Activated CD8-positive, alpha-beta memory T cell treated with anti-CD3 and anti-CD28 coated beads, Interleukin-2, amount 50 U/mL, for 24 hours (primary cell): ENCODE data around the gene CFAP141.
A peak's percentile ranks its signal among the peaks of the same experiment; 100 is the strongest.
"Not testable (repeated sequence)": the region's sequence is repeated elsewhere in the genome, so short reads cannot be mapped to it uniquely, and the experiment has no call there.

Experiments used
- DNase-seq: peaks from one replicate; pipeline ENCODE4 v3.0.0-alpha.2; 2020; ENCODE audit errors: extremely low read depth

The CFAP141 gene

GRCh38 chr1:154206196-154206595 lies at the start of gene CFAP141:
TSS of gene CFAP141 (minus strand) at chr1:154206333. CDS start at chr1:154206307, 26 bp downstream.
- DNase-seq: no peak

- DNase-seq: no peak
Observed at GRCh38 chr1:154253671-154254070, 47.5 kb upstream of the CFAP141 start.

GRCh38 chr1:154241703-154242351 lies 35.7 kb upstream of the CFAP141 start:
- no peak for DNase-seq

GRCh38 chr1:154240294-154240833 lies 34.2 kb upstream of the CFAP141 start:
- DNase-seq: no peak

- no peak for DNase-seq
Observed at GRCh38 chr1:154239491-154239890, 33.4 kb upstream of the CFAP141 start.

GRCh38 chr1:154237880-154238506 lies 31.9 kb upstream of the CFAP141 start:
- DNase-seq: no peak

- DNase-seq: no peak
Observed at GRCh38 chr1:154237435-154237834, 31.3 kb upstream of the CFAP141 start.

- DNase-seq: no peak
Observed at GRCh38 chr1:154236855-154237254, 30.7 kb upstream of the CFAP141 start.

GRCh38 chr1:154233127-154233526 lies 27.0 kb upstream of the CFAP141 start:
- not testable (repeated sequence) for DNase-seq

GRCh38 chr1:154231112-154231511 lies 25.0 kb upstream of the CFAP141 start:
- not testable (repeated sequence) for DNase-seq

- no peak for DNase-seq
Observed at GRCh38 chr1:154225370-154225769, 19.2 kb upstream of the CFAP141 start.

- no peak for DNase-seq
Observed at GRCh38 chr1:154223621-154224020, 17.5 kb upstream of the CFAP141 start.

GRCh38 chr1:154222918-154223317 lies 16.8 kb upstream of the CFAP141 start:
- DNase-seq: no peak

GRCh38 chr1:154222518-154222917 lies 16.4 kb upstream of the CFAP141 start:
- no peak for DNase-seq

GRCh38 chr1:154221278-154222001 lies 15.3 kb upstream of the CFAP141 start:
- DNase-seq: peak; percentile 35

- DNase-seq: no peak
Observed at GRCh38 chr1:154220970-154221277, 14.8 kb upstream of the CFAP141 start.

GRCh38 chr1:154220071-154220969 lies 14.2 kb upstream of the CFAP141 start, which contains the start of gene UBAP2L:
TSS of gene UBAP2L (plus strand) at chr1:154220955. CDS start at chr1:154225124, 4,169 bp downstream.
- peak; percentile 96 for DNase-seq

GRCh38 chr1:154219541-154219940 lies 13.4 kb upstream of the CFAP141 start:
- DNase-seq: no peak

- DNase-seq: no peak
Observed at GRCh38 chr1:154218545-154218944, 12.4 kb upstream of the CFAP141 start.

GRCh38 chr1:154213274-154213673 lies 7.1 kb upstream of the CFAP141 start:
- DNase-seq: no peak

GRCh38 chr1:154212083-154212482 lies 6.0 kb upstream of the CFAP141 start:
- no peak for DNase-seq
